GM23338 (cell line): ENCODE results near the gene B4GALT5. TPM values are rescaled to one million over a fixed set of nuclear protein-coding genes. Genes with fewer than 3 reads are reported as not detected.

ENCODE experiments used
- ATAC-seq: fragments of 200-7000 bp; cut with Tn5 transposase; 3 replicates; pipeline ENCODE4 v1.9.1; 2020
- DNase-seq: peaks from one replicate; pipeline ENCODE4 v3.0.0-alpha.2; 2015; ENCODE audit warnings: low spot score
- H2AFZ ChIP-seq: fragments of 200-600 bp; sonication (generic); 2 replicates; pipeline ENCODE4 v1.8.0; 2016; ENCODE audit warnings: antibody characterized with exemption, mild to moderate bottlenecking, moderate library complexity
- H3F3A ChIP-seq: fragments of 200-600 bp; sonication (generic); replicated peaks from 2 replicates; pipeline ENCODE4 v1.8.0; 2017; ENCODE audit warnings: antibody characterized with exemption, mixed run types, low read depth
- H3K27ac ChIP-seq: fragments of 200-600 bp; sonication (generic); 2 replicates; pipeline ENCODE4 v1.6.1; 2016; ENCODE audit warnings: low read depth
- H3K27me3 ChIP-seq: fragments of 200-600 bp; sonication (generic); 2 replicates; pipeline ENCODE4 v1.8.0; 2016; ENCODE audit warnings: mild to moderate bottlenecking, mixed run types, moderate library complexity; ENCODE audit not compliant: insufficient read depth
- H3K36me3 ChIP-seq: fragments of 200-600 bp; sonication (generic); 2 replicates; pipeline ENCODE4 v1.8.0; 2016; ENCODE audit warnings: mild to moderate bottlenecking; ENCODE audit not compliant: insufficient read depth
- H3K4me1 ChIP-seq: fragments of 200-600 bp; sonication (generic); 2 replicates; pipeline ENCODE4 v1.8.0; 2016; ENCODE audit warnings: mild to moderate bottlenecking, moderate library complexity; ENCODE audit not compliant: insufficient read depth
- H3K4me2 ChIP-seq: fragments of 200-600 bp; sonication (generic); 2 replicates; pipeline ENCODE4 v1.7.1; 2017; ENCODE audit warnings: mixed run types
- H3K4me3 ChIP-seq: fragments of 200-600 bp; sonication (generic); 2 replicates; pipeline ENCODE4 v1.6.1; 2016; ENCODE audit warnings: mixed run types
- H3K79me2 ChIP-seq: fragments of 200-600 bp; sonication (generic); replicated peaks from 2 replicates; pipeline ENCODE4 v1.8.0; 2017; ENCODE audit warnings: mild to moderate bottlenecking; ENCODE audit not compliant: insufficient read depth
- H3K9me2 ChIP-seq: fragments of 200-600 bp; sonication (generic); 2 replicates; pipeline ENCODE4 v1.8.0; 2017; ENCODE audit not compliant: insufficient read depth
- H4K20me1 ChIP-seq: fragments of 200-600 bp; sonication (generic); replicated peaks from 2 replicates; pipeline ENCODE4 v1.8.0; 2017; ENCODE audit warnings: mild to moderate bottlenecking; ENCODE audit not compliant: insufficient read depth
- H3K27ac Mint-ChIP-seq: 2 replicates; pipeline ENCODE4 v1.8.0; 2020; ENCODE audit warnings: inconsistent platforms, mild to moderate bottlenecking, moderate library complexity, mixed read lengths
- H3K27me3 Mint-ChIP-seq: 3 replicates; pipeline ENCODE4 v1.8.0; 2022; ENCODE audit warnings: low read depth, mild to moderate bottlenecking, moderate library complexity, mixed read lengths, inconsistent platforms; ENCODE audit not compliant: insufficient read depth, poor library complexity
- H3K36me3 Mint-ChIP-seq: 3 replicates; pipeline ENCODE4 v1.8.0; 2021; ENCODE audit warnings: low read depth, mild to moderate bottlenecking, inconsistent platforms, moderate library complexity, mixed read lengths
- H3K4me1 Mint-ChIP-seq: 3 replicates; pipeline ENCODE4 v1.8.0; 2020; ENCODE audit warnings: mild to moderate bottlenecking, inconsistent platforms, mixed read lengths
- H3K4me3 Mint-ChIP-seq: 3 replicates; pipeline ENCODE4 v1.8.0; 2021; ENCODE audit warnings: moderate library complexity, mild to moderate bottlenecking, inconsistent platforms, mixed read lengths
- H3K9me3 Mint-ChIP-seq: 3 replicates; pipeline ENCODE4 v1.8.0; 2020; ENCODE audit warnings: moderate library complexity, mild to moderate bottlenecking, inconsistent platforms, mixed read lengths
- CREB1 ChIP-seq: fragments of 250-450 bp; sonication (Bioruptor Pico); IDR thresholded peaks from 2 replicates; pipeline ENCODE4 v1.5.0; 2020; ENCODE audit warnings: low read depth, mild to moderate bottlenecking, moderate library complexity
- EZH2 ChIP-seq: fragments of 200-600 bp; sonication (generic); IDR thresholded peaks from one replicate; pipeline ENCODE4 v1.8.0; 2017; ENCODE audit warnings: antibody characterized with exemption, mild to moderate bottlenecking, low read depth; ENCODE audit not compliant: unreplicated experiment
- JUNB ChIP-seq: IDR thresholded peaks from one replicate; pipeline ENCODE4 v1.6.1; 2016; ENCODE audit warnings: antibody characterized with exemption; ENCODE audit not compliant: unreplicated experiment
- NANOG ChIP-seq: IDR thresholded peaks from 2 replicates; pipeline ENCODE4 v1.6.1; 2016; ENCODE audit warnings: antibody characterized with exemption, borderline replicate concordance
- POLR2AphosphoS5 ChIP-seq: IDR thresholded peaks from 2 replicates; pipeline ENCODE4 v1.6.1; 2016; ENCODE audit warnings: antibody characterized with exemption, low read depth
- STAT1 ChIP-seq: IDR thresholded peaks from one replicate; pipeline ENCODE4 v1.6.1; 2016; ENCODE audit warnings: antibody characterized with exemption; ENCODE audit not compliant: unreplicated experiment
- ZNF331 ChIP-seq: fragments of 250-450 bp; sonication (Bioruptor Pico); IDR thresholded peaks from 2 replicates; pipeline ENCODE4 v1.5.0; 2020; ENCODE audit warnings: low read depth, mild to moderate bottlenecking, moderate library complexity
- polyA plus RNA-seq: library from polyadenylated mRNA; unstranded; fragments of >200 nt; fragmentation: Nextera tagmentation; extraction: Ambion mirVana; gene quantifications from 2 replicates; pipeline ENCODE4 v1.2.1, GENCODE V29; 2016
- total RNA-seq: library from RNA; depleted of rRNA; stranded (reverse); fragments of >200 nt; shearing (Covaris generic); gene quantifications from 2 replicates; pipeline ENCODE4 v1.2.3, GENCODE V29; 2014
- TF ChIP-seq, protein P1 (sequence below): IDR thresholded peaks from one replicate; pipeline ENCODE4 v1.6.1; 2018; ENCODE audit warnings: antibody characterized with exemption; ENCODE audit not compliant: unreplicated experiment
- TF ChIP-seq, protein P2 (sequence below): IDR thresholded peaks from 2 replicates; pipeline ENCODE4 v1.6.1; 2016; ENCODE audit warnings: antibody characterized with exemption
- TF ChIP-seq, protein P3 (sequence below): fragments of 250-450 bp; sonication (Bioruptor Pico); IDR thresholded peaks from 2 replicates; pipeline ENCODE4 v1.5.0; 2020; ENCODE audit warnings: mild to moderate bottlenecking, moderate library complexity

B4GALT5 gene
- total and polyA plus RNA-seq, 2 experiments from 2014 or later, result 19.1 to 50.3 TPM

DNA sequence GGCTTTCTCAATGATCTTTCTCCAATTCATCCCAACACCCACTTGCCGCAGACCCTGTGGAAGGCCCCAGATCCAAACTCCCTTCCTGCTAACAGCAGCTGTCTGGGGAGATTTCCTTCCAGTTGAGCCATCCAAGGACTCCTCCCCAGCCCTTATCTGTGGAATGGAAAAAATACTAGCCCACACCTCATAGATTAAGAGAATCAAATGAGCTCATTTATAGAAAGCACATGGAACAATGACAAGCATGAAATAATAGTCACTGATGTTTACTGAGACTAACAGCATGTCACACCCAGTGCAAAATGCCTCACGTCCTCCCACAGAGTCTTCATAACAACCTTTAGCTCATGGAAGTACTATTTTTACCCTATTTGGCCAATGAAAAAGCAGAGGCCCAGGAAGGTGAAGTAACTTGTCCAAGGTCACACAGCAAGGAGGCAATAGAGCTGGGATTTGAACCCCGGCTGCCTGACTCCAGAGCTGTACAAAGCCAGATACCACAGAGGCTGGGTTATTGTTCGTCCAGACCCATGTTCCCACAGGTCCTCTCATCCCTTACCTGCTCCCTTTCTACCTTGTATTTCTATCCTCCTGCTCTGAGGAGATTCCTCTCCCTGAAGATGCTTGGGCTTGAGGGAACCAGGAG lies 122.3 kb downstream of the B4GALT5 start:
- Mint-ChIP-seq H3K27ac (no peak overlapping the region), H3K9me3 (no peaks in the 10 kb centered on the region)
- H3K27ac ChIP-seq, result no peak overlapping the region

More for the DNA sequence above, 122.3 kb downstream of the B4GALT5 start:
- Histone ChIP-seq H3F3A (no peaks in the 10 kb centered on the region), H3K36me3 (no peaks in the 10 kb centered on the region), H4K20me1 (no peaks in the 10 kb centered on the region), H3K4me3 (no peak overlapping the region), H3K9me2 (no peaks in the 10 kb centered on the region), H3K79me2 (no peaks in the 10 kb centered on the region), H3K4me2 (no peak overlapping the region), H3K27me3 (no peaks in the 10 kb centered on the region), H3K4me1 (no peaks in the 10 kb centered on the region), H2AFZ (no peak overlapping the region)
- ATAC-seq (no peak), DNase-seq (no peak)
- Mint-ChIP-seq H3K36me3 (no peaks in the 10 kb centered on the region), H3K27me3 (peaks cover 4% of the 10 kb centered on the region), H3K4me3 (no peak overlapping the region), H3K4me1 (peaks cover 5% of the 10 kb centered on the region)
- TF ChIP-seq, protein P1, sequence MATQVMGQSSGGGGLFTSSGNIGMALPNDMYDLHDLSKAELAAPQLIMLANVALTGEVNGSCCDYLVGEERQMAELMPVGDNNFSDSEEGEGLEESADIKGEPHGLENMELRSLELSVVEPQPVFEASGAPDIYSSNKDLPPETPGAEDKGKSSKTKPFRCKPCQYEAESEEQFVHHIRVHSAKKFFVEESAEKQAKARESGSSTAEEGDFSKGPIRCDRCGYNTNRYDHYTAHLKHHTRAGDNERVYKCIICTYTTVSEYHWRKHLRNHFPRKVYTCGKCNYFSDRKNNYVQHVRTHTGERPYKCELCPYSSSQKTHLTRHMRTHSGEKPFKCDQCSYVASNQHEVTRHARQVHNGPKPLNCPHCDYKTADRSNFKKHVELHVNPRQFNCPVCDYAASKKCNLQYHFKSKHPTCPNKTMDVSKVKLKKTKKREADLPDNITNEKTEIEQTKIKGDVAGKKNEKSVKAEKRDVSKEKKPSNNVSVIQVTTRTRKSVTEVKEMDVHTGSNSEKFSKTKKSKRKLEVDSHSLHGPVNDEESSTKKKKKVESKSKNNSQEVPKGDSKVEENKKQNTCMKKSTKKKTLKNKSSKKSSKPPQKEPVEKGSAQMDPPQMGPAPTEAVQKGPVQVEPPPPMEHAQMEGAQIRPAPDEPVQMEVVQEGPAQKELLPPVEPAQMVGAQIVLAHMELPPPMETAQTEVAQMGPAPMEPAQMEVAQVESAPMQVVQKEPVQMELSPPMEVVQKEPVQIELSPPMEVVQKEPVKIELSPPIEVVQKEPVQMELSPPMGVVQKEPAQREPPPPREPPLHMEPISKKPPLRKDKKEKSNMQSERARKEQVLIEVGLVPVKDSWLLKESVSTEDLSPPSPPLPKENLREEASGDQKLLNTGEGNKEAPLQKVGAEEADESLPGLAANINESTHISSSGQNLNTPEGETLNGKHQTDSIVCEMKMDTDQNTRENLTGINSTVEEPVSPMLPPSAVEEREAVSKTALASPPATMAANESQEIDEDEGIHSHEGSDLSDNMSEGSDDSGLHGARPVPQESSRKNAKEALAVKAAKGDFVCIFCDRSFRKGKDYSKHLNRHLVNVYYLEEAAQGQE, result no peak
- no peak for TF ChIP-seq JUNB
- TF ChIP-seq, protein P2, sequence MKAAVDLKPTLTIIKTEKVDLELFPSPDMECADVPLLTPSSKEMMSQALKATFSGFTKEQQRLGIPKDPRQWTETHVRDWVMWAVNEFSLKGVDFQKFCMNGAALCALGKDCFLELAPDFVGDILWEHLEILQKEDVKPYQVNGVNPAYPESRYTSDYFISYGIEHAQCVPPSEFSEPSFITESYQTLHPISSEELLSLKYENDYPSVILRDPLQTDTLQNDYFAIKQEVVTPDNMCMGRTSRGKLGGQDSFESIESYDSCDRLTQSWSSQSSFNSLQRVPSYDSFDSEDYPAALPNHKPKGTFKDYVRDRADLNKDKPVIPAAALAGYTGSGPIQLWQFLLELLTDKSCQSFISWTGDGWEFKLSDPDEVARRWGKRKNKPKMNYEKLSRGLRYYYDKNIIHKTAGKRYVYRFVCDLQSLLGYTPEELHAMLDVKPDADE, result no peak
- TF ChIP-seq STAT1, result no peak
- TF ChIP-seq NANOG, result no peak
- TF ChIP-seq POLR2AphosphoS5, result no peak
- no peak for TF ChIP-seq EZH2
- no peak for TF ChIP-seq ZNF331 (CRISPR knock-in tag)
- TF ChIP-seq, protein P3, sequence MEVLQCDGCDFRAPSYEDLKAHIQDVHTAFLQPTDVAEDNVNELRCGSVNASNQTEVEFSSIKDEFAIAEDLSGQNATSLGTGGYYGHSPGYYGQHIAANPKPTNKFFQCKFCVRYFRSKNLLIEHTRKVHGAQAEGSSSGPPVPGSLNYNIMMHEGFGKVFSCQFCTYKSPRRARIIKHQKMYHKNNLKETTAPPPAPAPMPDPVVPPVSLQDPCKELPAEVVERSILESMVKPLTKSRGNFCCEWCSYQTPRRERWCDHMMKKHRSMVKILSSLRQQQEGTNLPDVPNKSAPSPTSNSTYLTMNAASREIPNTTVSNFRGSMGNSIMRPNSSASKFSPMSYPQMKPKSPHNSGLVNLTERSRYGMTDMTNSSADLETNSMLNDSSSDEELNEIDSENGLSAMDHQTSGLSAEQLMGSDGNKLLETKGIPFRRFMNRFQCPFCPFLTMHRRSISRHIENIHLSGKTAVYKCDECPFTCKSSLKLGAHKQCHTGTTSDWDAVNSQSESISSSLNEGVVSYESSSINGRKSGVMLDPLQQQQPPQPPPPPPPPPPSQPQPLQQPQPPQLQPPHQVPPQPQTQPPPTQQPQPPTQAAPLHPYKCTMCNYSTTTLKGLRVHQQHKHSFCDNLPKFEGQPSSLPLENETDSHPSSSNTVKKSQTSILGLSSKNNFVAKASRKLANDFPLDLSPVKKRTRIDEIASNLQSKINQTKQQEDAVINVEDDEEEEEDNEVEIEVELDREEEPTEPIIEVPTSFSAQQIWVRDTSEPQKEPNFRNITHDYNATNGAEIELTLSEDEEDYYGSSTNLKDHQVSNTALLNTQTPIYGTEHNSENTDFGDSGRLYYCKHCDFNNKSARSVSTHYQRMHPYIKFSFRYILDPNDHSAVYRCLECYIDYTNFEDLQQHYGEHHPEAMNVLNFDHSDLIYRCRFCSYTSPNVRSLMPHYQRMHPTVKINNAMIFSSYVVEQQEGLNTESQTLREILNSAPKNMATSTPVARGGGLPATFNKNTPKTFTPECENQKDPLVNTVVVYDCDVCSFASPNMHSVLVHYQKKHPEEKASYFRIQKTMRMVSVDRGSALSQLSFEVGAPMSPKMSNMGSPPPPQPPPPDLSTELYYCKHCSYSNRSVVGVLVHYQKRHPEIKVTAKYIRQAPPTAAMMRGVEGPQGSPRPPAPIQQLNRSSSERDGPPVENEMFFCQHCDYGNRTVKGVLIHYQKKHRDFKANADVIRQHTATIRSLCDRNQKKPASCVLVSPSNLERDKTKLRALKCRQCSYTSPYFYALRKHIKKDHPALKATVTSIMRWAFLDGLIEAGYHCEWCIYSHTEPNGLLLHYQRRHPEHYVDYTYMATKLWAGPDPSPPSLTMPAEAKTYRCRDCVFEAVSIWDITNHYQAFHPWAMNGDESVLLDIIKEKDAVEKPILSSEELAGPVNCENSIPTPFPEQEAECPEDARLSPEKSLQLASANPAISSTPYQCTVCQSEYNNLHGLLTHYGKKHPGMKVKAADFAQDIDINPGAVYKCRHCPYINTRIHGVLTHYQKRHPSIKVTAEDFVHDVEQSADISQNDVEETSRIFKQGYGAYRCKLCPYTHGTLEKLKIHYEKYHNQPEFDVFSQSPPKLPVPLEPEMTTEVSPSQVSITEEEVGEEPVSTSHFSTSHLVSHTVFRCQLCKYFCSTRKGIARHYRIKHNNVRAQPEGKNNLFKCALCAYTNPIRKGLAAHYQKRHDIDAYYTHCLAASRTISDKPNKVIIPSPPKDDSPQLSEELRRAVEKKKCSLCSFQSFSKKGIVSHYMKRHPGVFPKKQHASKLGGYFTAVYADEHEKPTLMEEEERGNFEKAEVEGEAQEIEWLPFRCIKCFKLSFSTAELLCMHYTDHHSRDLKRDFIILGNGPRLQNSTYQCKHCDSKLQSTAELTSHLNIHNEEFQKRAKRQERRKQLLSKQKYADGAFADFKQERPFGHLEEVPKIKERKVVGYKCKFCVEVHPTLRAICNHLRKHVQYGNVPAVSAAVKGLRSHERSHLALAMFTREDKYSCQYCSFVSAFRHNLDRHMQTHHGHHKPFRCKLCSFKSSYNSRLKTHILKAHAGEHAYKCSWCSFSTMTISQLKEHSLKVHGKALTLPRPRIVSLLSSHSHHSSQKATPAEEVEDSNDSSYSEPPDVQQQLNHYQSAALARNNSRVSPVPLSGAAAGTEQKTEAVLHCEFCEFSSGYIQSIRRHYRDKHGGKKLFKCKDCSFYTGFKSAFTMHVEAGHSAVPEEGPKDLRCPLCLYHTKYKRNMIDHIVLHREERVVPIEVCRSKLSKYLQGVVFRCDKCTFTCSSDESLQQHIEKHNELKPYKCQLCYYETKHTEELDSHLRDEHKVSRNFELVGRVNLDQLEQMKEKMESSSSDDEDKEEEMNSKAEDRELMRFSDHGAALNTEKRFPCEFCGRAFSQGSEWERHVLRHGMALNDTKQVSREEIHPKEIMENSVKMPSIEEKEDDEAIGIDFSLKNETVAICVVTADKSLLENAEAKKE, result no peak
- TF ChIP-seq CREB1 (CRISPR knock-in tag), result no peak
